Measurements from ENCODE around the gene PIR. TPM values are rescaled to one million over a fixed set of nuclear protein-coding genes. Genes with fewer than 3 reads are reported as not detected.
A peak's percentile ranks its signal among the peaks of the same experiment; 100 is the strongest.

PIR gene
- total RNA-seq, 1 experiment from 2014 or later = 17.1 TPM

DNA sequence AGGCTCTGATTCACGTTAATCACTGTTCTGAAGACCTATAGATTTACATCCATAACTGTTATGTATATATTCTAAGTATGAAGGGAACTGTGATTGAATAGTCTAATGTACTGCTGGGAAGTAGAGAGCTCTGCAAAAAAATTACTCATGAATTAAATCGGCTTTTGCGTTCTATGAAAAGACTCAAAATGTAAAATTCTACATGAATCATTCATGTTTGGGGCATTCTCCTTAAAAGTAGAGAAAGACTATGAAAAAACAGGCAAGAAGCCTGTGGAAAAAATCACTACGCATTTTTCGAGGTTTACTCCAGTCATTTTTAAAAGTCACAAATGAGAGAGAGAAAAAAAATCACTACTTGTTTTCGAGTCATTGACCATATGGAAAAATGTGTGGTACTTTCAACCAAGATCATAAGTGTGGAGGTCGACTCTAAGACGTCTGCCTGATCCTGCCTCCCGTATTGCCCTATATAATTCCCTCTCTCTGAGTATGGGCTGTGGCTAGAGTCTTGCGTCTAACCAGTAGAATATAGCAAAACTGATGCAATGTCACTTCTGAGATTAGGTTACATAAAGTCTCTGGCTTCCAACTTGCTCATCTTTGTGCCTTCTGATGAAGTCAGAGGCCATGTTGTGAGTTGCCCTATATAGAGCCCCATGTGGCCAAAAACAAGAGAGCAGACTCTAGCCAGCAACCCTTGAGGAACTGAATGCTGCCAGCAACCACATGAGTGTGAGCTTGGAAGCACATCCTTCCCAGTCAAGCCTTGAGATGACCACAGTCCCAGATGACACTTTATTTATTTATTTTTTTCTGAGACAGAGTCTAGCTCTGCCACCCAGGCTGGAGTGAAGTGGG is 76.8 kb downstream of the PIR start:
- ATAC-seq = peak; percentile 81
- Mint-ChIP-seq H3K36me3 (peaks cover 13% of the 10 kb centered on the region), H3K27me3 (ENCODE audit: low read depth) (no peaks in the 10 kb centered on the region), H3K9me3 (peaks cover 11% of the 10 kb centered on the region), H3K27ac (no peak overlapping the region), H3K4me3 (no peak overlapping the region), H3K4me1 (peaks cover 6% of the 10 kb centered on the region; the same call in 1 of the 2 replicates)
- TF ChIP-seq TP53 (CRISPR knock-in tag; IDR thresholded peaks at IDR 0.05) (no peak), ATF2 (CRISPR knock-in tag; IDR thresholded peaks at IDR 0.05; ENCODE audit: borderline replicate concordance, low read depth) (no peak), ELF4 (CRISPR knock-in tag; IDR thresholded peaks at IDR 0.05; ENCODE audit: low read depth) (no peak), EMX1 (CRISPR knock-in tag; IDR thresholded peaks at IDR 0.05) (no peak), SOX15 (CRISPR knock-in tag; IDR thresholded peaks at IDR 0.05) (no peak), ZNF232 (CRISPR knock-in tag; IDR thresholded peaks at IDR 0.05) (no peak), ATF1 (CRISPR knock-in tag; IDR thresholded peaks at IDR 0.05) (no peak), KAT7 (CRISPR knock-in tag; IDR thresholded peaks at IDR 0.05; ENCODE audit: borderline replicate concordance) (no peak), NR2C2 (CRISPR knock-in tag; IDR thresholded peaks at IDR 0.05) (no peak), NR3C1 (CRISPR knock-in tag; conservative IDR thresholded peaks at IDR 0.05; ENCODE audit: low read depth) (no peak), FOXP4 (CRISPR knock-in tag; IDR thresholded peaks at IDR 0.05) (no peak), CREB1 (CRISPR knock-in tag; IDR thresholded peaks at IDR 0.05) (no peak), MLX (CRISPR knock-in tag; IDR thresholded peaks at IDR 0.05) (no peak)
- TF ChIP-seq, protein P1, sequence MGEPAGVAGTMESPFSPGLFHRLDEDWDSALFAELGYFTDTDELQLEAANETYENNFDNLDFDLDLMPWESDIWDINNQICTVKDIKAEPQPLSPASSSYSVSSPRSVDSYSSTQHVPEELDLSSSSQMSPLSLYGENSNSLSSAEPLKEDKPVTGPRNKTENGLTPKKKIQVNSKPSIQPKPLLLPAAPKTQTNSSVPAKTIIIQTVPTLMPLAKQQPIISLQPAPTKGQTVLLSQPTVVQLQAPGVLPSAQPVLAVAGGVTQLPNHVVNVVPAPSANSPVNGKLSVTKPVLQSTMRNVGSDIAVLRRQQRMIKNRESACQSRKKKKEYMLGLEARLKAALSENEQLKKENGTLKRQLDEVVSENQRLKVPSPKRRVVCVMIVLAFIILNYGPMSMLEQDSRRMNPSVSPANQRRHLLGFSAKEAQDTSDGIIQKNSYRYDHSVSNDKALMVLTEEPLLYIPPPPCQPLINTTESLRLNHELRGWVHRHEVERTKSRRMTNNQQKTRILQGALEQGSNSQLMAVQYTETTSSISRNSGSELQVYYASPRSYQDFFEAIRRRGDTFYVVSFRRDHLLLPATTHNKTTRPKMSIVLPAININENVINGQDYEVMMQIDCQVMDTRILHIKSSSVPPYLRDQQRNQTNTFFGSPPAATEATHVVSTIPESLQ (CRISPR knock-in tag; IDR thresholded peaks at IDR 0.05) = no peak
- TF ChIP-seq, protein P2, sequence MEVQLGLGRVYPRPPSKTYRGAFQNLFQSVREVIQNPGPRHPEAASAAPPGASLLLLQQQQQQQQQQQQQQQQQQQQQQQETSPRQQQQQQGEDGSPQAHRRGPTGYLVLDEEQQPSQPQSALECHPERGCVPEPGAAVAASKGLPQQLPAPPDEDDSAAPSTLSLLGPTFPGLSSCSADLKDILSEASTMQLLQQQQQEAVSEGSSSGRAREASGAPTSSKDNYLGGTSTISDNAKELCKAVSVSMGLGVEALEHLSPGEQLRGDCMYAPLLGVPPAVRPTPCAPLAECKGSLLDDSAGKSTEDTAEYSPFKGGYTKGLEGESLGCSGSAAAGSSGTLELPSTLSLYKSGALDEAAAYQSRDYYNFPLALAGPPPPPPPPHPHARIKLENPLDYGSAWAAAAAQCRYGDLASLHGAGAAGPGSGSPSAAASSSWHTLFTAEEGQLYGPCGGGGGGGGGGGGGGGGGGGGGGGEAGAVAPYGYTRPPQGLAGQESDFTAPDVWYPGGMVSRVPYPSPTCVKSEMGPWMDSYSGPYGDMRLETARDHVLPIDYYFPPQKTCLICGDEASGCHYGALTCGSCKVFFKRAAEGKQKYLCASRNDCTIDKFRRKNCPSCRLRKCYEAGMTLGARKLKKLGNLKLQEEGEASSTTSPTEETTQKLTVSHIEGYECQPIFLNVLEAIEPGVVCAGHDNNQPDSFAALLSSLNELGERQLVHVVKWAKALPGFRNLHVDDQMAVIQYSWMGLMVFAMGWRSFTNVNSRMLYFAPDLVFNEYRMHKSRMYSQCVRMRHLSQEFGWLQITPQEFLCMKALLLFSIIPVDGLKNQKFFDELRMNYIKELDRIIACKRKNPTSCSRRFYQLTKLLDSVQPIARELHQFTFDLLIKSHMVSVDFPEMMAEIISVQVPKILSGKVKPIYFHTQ (CRISPR knock-in tag; IDR thresholded peaks at IDR 0.05) = no peak
- TF ChIP-seq, protein P3, sequence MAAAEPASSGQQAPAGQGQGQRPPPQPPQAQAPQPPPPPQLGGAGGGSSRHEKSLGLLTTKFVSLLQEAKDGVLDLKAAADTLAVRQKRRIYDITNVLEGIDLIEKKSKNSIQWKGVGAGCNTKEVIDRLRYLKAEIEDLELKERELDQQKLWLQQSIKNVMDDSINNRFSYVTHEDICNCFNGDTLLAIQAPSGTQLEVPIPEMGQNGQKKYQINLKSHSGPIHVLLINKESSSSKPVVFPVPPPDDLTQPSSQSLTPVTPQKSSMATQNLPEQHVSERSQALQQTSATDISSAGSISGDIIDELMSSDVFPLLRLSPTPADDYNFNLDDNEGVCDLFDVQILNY (CRISPR knock-in tag; IDR thresholded peaks at IDR 0.05) = no peak
- no peak for DNase-seq (ENCODE audit: low spot score)
- CTCF ChIA-PET = interaction anchor here (0.8 to 1.6 kb wide), 3 partner anchors 50 to 114 kb away, joined by 3 to 5 read pairs (median 3); no protein-coding TSS in a partner anchor
- POLR2A ChIA-PET = no interaction called here

All from WTC11 (cell line).